Renal cortex interstitium (tissue), 15 donors: ENCODE measurements around the gene STAG1. TPM values are rescaled to one million over a fixed set of nuclear protein-coding genes. Genes with fewer than 3 reads are reported as not detected.
"Not testable (repeated sequence)": the region's sequence is repeated elsewhere in the genome, so short reads cannot be mapped to it uniquely, and the experiment has no call there.

ENCODE experiments used
- DNase-seq, 11 donors: peaks; one replicate each; pipeline ENCODE4 v3.0.0-alpha.2; 2013; ENCODE audit warnings: low read depth in 9 of 11, low spot score in 4 of 11; ENCODE audit errors: extremely low read depth in 1 of 11
- long read RNA-seq, 16 experiments: transcript quantifications; one replicate each; lab custom pipeline, GENCODE V29; 2026
- polyA plus RNA-seq, 3 donors: library from polyadenylated mRNA; unstranded; fragments of 120-200 nt; gene quantifications; one replicate each; pipeline ENCODE4 v1.2.1, GENCODE V29; 2013; ENCODE audit not compliant: insufficient read length in 3 of 3

The STAG1 gene
- polyA plus RNA-seq = 10 to 100 TPM; 47.7 to 52.6 (median 49.6) TPM
- long read RNA-seq, donor 1 = 0 reads
- long read RNA-seq, donor 2, full-length matches to known transcripts = 4 of 4 reads
- long read RNA-seq, donor 2, partial matches to known transcripts = 0 of 4 reads
- long read RNA-seq, donor 2, other reads (novel, unspliced or antisense) = 0 of 4 reads
- long read RNA-seq, donor 3, full-length matches to known transcripts = 5 of 11 reads
- long read RNA-seq, donor 3, partial matches to known transcripts = 6 of 11 reads
- long read RNA-seq, donor 3, other reads (novel, unspliced or antisense) = 0 of 11 reads
- long read RNA-seq, donor 4, full-length matches to known transcripts = 3 of 3 reads
- long read RNA-seq, donor 4, partial matches to known transcripts = 0 of 3 reads
- long read RNA-seq, donor 4, other reads (novel, unspliced or antisense) = 0 of 3 reads
- long read RNA-seq, donor 5 = 0 reads
- long read RNA-seq, donor 6 = 0 reads
- long read RNA-seq, donor 7, full-length matches to known transcripts = 2 of 2 reads
- long read RNA-seq, donor 7, partial matches to known transcripts = 0 of 2 reads
- long read RNA-seq, donor 7, other reads (novel, unspliced or antisense) = 0 of 2 reads
- long read RNA-seq, donor 8, full-length matches to known transcripts = 2 of 14 reads
- long read RNA-seq, donor 8, partial matches to known transcripts = 12 of 14 reads
- long read RNA-seq, donor 8, other reads (novel, unspliced or antisense) = 0 of 14 reads
- long read RNA-seq, donor 9, full-length matches to known transcripts = 4 of 4 reads
- long read RNA-seq, donor 9, partial matches to known transcripts = 0 of 4 reads
- long read RNA-seq, donor 9, other reads (novel, unspliced or antisense) = 0 of 4 reads
- long read RNA-seq, donor 10, full-length matches to known transcripts = 1 of 11 reads
- long read RNA-seq, donor 10, partial matches to known transcripts = 10 of 11 reads
- long read RNA-seq, donor 10, other reads (novel, unspliced or antisense) = 0 of 11 reads
- long read RNA-seq, donor 11, full-length matches to known transcripts = 2 of 2 reads
- long read RNA-seq, donor 11, partial matches to known transcripts = 0 of 2 reads
- long read RNA-seq, donor 11, other reads (novel, unspliced or antisense) = 0 of 2 reads
- long read RNA-seq, donor 12 = 0 reads
- long read RNA-seq, donor 13, full-length matches to known transcripts = 2 of 22 reads
- long read RNA-seq, donor 13, partial matches to known transcripts = 20 of 22 reads
- long read RNA-seq, donor 13, other reads (novel, unspliced or antisense) = 0 of 22 reads
- long read RNA-seq, donor 14, full-length matches to known transcripts = 1 of 18 reads
- long read RNA-seq, donor 14, partial matches to known transcripts = 17 of 18 reads
- long read RNA-seq, donor 14, other reads (novel, unspliced or antisense) = 0 of 18 reads
- long read RNA-seq, donor 15, partial matches to known transcripts = 0 of 1 reads
- long read RNA-seq, donor 15, other reads (novel, unspliced or antisense) = 0 of 1 reads
- long read RNA-seq, donor 16, full-length matches to known transcripts = 3 of 19 reads
- long read RNA-seq, donor 16, partial matches to known transcripts = 16 of 19 reads
- long read RNA-seq, donor 16, other reads (novel, unspliced or antisense) = 0 of 19 reads

- no peak for DNase-seq
These were observed at the start of gene STAG1 for GRCh38 chr3:136752172-136752421. Gene STAG1, minus strand, starts transcription at chr3:136752378. Its CDS starts 121,480 bp downstream, at chr3:136630898.

DNA sequence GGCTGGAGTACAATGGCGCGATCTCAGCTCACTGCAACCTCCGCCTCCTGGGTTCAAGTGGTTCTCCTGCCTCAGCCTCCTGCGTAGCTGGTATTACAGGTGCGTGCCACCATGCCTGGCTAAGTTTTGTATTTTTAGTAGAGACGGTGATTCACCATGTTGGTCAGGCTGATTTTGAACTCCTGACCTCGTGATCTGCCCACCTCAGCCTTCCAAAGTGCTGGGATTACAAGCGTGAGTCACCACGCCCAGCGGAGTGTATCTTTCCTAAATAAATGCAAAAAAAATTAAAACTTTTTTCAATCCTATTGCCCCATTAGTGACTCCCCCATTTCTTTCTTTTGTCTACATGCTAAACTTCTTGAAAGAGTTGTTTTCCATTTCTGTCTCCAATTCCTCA is 49.0 kb upstream of the STAG1 start:
- not testable (repeated sequence) for DNase-seq

- DNase-seq = no peak
These were observed 40.6 kb upstream of the STAG1 start for GRCh38 chr3:136792556-136793330.

GRCh38 chr3:136790786-136791185 is 38.6 kb upstream of the STAG1 start:
- DNase-seq = no peak

DNA sequence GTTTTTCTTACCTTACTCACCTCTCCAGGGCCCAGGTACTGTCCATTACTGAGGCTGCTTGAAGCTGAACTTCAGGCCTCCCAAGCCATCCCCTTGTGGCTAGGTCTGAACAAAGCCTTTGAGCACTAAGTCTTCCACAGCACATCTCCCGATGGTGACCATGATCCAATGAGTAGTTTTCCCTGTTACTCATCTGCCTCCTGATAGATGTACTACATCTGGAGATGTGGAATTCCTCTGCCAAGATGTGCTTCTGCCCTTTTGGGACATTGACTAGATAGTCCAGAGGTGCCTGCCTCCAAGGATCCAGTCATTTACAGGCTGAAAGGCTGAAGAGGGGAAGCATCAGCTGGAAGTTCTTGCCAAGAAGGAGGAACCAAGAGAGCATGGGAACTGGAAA is 37.8 kb upstream of the STAG1 start:
- DNase-seq = no peak

GRCh38 chr3:136788154-136788553 is 36.0 kb upstream of the STAG1 start:
- DNase-seq = no peak

- DNase-seq = no peak
These were observed 35.2 kb upstream of the STAG1 start for GRCh38 chr3:136787349-136787748.

GRCh38 chr3:136783708-136784191 is 31.6 kb upstream of the STAG1 start:
- no peak for DNase-seq

- peak in 1 of 11 donors; percentile 52 for DNase-seq
These were observed 28.6 kb upstream of the STAG1 start for GRCh38 chr3:136780741-136781140.

GRCh38 chr3:136778865-136779264 is 26.7 kb upstream of the STAG1 start:
- DNase-seq = no peak

GRCh38 chr3:136772709-136773108 is 20.5 kb upstream of the STAG1 start:
- DNase-seq = no peak

- not testable (repeated sequence) for DNase-seq
These were observed 6.3 kb upstream of the STAG1 start for GRCh38 chr3:136758160-136759102.

- DNase-seq = no peak
These were observed 3.0 kb upstream of the STAG1 start for GRCh38 chr3:136755192-136755591.

DNA sequence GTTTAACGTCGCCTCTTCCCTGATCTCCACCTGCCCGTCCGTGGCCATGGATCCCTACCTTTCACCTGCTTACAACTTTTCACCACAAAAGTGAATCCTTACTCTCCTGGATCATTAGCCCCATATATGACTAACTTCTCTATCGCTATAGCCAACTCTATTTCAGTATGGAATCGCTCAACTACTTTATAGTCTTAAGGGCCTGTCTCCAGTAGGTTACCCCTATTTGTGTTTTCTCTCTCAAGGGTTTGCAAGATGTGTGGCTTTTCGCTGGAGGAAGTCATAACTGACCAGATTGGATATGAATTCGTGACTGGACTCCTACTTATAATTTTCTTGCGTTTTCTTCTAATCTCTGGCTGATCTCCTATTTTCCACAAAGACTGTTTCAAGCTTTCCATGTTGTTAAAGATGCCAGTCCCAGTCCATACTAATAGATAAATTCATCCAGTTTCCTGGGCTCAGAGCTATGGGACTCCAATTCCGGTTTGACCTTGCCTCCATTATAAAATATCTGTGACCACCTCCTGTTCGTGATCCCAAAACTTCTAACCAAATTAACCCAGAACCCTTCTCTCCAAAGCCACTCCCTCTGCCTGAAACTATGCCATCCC is 1.3 kb upstream of the STAG1 start:
- DNase-seq = peak in 1 of 11 donors; percentile 32

GRCh38 chr3:136752422-136753325 is 496 bp upstream of the STAG1 start:
- DNase-seq = peak; percentile 96 to 99 (median 97)
